ENCODE results near the gene MTCL1.

- TF ChIP-seq CTCF (IDR thresholded peaks at IDR 0.05; ENCODE audit: low read depth, low read length): no peak
- no peak for TF ChIP-seq POLR2A (IDR thresholded peaks at IDR 0.05; ENCODE audit: extremely low read depth, insufficient read length)
- TF ChIP-seq MYC (IDR thresholded peaks at IDR 0.05; ENCODE audit: low read depth, low read length): no peak
- no peak for TF ChIP-seq MAX (IDR thresholded peaks at IDR 0.05; ENCODE audit: low read depth, low read length)
These were observed 94.5 kb downstream of the MTCL1 start for GRCh38 chr18:8799596-8800441.
